RPMI8226 (cell line): ENCODE results near the gene TBC1D19.
"Not testable (repeated sequence)": the region's sequence is repeated elsewhere in the genome, so short reads cannot be mapped to it uniquely, and the experiment has no call there.

Experiments used
- DNase-seq: peaks from one replicate; pipeline ENCODE4 v3.0.0-alpha.2; 2015

TBC1D19 gene

DNA sequence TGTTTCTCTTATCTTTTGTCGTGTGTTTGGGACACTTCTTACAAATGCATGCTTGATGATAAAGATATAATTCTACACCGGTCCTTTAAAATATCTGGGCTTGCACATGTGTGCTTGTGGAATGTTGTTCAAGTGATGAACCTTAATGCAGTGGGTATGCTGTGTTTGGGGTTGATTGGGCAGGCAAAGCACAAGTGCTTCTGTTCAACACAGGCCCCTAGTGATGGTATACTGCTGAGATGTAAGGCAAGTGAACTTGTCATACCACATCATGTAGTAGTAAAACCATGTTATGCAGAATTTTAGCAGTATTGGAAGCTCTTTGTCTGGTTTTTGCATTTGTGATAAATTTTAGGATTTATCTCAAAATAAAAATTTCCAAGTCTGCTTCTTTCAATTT, 23.9 kb downstream of the TBC1D19 start:
- no peak for DNase-seq

DNA sequence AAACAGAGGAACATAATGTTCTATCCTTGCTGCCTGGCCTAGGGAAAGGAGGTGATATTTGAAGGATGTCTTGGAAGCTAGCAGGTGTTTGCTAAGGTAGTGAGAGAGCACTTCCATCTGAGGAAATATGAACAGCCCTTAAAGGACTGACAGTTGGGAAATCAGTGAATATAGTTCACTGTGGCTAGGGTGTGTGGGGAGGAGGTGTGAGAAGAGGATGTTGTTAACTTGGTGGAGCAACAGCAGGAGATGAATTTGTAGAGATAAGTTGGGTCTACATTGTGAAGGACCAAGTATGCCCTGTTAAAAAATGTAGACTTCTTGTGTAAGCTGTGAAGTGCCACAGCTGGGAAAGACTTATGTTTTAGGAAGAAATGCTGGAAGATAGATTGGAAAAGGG, 25.5 kb downstream of the TBC1D19 start:
- no peak for DNase-seq

- no peak for DNase-seq
These were observed 26.0 kb downstream of the TBC1D19 start for GRCh38 chr4:26609868-26610267.

- DNase-seq = no peak
These were observed 27.5 kb downstream of the TBC1D19 start for GRCh38 chr4:26611372-26611771.

DNA sequence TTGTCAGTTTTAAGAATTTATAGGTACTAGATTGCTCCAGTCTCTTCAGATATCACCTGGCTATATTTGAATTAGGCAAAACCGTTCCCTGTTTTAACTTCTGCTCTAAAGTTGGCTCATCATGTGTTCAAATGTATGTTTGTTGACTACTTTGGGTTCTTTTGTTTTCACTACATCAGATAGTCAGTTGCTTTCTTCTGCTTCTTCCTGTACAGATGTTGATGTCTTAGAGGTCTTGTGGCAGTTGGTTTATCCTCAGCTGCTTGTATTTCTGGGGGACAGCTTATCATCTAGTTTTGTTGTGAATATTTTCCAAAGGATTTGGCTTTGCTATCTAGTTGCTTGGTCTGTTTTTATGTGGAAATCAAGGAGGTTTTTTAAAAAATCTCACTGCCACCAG, 28.0 kb downstream of the TBC1D19 start:
- DNase-seq = no peak

GRCh38 chr4:26613237-26613636, 29.4 kb downstream of the TBC1D19 start:
- no peak for DNase-seq

DNA sequence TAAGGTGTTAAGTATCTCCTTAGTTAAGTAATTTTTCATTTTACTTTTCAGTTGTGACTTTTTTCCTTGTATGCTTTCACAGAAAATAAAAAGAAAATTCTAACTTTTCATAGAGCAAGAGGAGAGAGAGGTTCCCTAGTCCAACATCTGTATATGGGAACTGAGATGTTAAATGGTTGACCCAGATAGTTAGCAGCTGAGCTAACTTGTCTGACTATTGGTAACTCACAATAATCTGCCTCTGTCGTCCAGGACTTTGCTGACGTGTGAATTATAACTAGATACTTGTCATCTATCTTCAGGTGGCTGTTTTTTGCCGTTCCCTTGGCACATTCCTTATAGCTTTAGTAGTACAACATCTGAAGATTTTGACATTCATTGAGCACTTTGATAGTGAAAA, 29.9 kb downstream of the TBC1D19 start:
- DNase-seq = no peak

- no peak for DNase-seq
These were observed 35.9 kb downstream of the TBC1D19 start for GRCh38 chr4:26619784-26620183.

GRCh38 chr4:26621366-26621765, 37.5 kb downstream of the TBC1D19 start:
- DNase-seq = no peak

DNA sequence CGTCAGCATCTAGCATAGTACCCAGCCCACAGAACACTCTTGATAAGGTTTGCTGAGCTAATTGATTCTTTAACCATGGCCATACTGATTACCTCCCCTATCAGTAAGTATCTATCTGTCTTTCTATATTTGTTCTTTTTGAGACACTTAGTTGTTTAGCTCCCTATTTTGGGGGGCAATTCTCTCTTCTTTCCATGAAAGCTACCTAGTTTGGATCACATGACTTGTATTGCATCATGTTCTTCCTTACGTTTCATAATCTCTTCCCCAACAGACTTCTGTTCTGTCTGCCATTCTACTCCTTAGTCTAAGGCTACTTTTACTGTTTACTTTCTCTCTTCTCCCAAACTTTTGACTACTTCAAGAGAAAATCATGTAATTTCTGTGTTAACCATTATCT, 39.0 kb downstream of the TBC1D19 start:
- DNase-seq = no peak

DNA sequence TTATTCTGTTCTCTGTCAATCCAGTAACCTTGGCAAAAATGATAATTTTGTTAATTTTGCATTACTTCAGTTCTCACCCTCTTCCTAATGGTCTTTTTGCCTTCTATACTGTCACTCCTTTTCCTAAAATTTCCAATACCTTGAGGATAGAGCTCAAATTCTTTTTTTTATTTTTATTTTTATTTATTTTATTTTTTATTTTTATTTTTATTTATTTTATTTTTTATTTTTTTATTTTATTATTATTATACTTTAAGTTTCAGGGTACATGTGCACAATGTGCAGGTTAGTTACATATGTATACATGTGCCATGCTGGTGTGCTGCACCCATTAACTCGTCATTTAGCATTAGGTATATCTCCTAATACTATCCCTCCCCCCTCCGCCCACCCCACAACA, 42.8 kb downstream of the TBC1D19 start:
- DNase-seq = not testable (repeated sequence)

DNA sequence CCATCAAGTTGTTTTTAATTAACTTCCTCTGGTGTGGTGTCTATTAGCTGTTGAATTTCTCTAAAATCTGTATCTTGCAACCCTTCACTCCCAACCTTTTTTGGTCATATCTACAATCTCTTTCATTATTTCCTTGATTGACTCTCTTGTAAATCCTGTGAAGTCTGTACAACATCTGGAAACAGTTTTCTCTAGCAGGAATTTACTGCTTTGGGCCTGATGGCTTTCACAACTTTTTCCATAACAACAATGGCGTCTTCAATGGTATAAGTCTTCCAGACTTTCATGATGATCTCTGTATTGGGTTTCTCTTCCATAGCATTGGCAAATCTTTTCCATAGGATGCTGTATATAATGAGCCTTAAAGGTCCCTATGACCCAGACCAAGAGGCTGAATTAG, 49.0 kb downstream of the TBC1D19 start:
- no peak for DNase-seq

DNA sequence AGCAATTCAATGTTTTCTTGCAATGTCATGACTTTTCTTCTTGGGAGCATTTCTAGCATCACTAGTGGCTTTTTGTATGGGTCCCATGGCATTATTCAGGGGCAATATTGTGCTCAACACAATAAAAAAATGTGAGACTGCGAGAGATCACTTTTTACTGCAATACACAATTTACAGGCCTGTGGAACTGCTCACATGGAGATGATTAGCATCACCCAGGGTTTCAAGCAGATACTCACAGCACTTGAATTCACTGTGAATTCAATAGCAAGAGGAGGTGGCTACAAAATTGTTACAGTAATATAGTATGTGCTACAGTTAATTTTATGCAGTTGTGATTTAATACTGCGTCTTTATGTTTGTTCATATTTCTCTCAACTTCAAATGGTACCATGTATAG, 50.4 kb downstream of the TBC1D19 start:
- DNase-seq = no peak

DNA sequence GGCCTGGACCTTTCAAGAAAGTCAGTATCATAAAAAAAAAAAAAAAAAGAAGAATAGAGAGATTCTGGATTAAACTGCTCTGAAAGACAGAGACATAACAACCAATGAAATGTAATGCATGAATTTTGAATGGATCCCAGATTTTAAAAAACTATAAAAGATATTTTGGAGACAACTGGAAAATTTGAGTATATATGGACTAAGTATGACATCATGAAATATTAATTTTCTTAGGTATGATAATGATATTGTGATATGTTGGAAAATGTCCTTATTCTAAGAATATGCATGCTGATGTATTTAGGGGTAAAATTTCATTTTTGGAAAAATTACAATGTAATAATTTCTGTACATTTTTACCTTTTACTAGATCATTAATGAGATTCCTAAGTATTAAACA, 52.6 kb downstream of the TBC1D19 start:
- DNase-seq = no peak

DNA sequence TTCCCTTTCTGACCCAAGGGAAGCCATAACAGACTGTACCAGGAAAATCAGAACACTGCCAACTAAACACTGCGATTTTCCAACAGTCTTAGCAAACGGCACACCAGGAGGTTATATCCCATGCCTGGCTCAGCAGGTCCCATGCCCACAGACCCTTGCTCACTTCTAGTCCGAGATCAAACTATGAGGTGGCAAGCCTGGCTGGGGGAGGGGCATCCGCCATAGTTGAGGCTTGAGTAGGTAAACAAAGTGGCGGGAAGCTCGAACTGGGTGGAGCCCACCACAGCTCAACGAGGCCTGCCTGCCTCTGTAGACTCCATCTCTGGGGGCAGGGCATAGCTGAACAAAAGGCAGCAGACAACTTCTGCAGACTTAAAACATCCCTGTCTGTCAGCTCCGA, 56.8 kb downstream of the TBC1D19 start:
- DNase-seq = not testable (repeated sequence)

- no peak for DNase-seq
These were observed 63.8 kb downstream of the TBC1D19 start for GRCh38 chr4:26647523-26648224.

- no peak for DNase-seq
These were observed 64.4 kb downstream of the TBC1D19 start for GRCh38 chr4:26648260-26648659.

DNA sequence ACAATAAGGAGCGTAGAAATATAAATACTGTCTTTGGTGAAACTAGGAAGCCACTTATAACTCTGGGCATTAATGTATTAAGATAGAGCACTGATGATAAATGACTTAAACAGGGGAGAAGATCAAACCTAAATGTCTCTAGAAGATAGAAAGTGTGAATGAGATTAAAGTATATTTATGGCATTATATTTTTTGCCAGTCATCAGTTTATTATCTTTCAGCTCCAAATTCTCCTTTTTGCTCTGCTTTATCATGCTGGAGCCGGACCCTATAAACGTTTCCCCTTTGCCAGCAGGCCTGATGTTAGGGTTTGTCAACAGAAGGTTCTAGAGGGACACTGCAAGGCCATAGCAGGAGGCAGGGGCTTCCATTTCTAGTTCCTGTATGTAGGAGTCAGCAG, 76.4 kb downstream of the TBC1D19 start:
- no peak for DNase-seq

- no peak for DNase-seq
These were observed 80.0 kb downstream of the TBC1D19 start for GRCh38 chr4:26663888-26664287.

GRCh38 chr4:26670903-26671537, 87.1 kb downstream of the TBC1D19 start:
- DNase-seq = no peak

DNA sequence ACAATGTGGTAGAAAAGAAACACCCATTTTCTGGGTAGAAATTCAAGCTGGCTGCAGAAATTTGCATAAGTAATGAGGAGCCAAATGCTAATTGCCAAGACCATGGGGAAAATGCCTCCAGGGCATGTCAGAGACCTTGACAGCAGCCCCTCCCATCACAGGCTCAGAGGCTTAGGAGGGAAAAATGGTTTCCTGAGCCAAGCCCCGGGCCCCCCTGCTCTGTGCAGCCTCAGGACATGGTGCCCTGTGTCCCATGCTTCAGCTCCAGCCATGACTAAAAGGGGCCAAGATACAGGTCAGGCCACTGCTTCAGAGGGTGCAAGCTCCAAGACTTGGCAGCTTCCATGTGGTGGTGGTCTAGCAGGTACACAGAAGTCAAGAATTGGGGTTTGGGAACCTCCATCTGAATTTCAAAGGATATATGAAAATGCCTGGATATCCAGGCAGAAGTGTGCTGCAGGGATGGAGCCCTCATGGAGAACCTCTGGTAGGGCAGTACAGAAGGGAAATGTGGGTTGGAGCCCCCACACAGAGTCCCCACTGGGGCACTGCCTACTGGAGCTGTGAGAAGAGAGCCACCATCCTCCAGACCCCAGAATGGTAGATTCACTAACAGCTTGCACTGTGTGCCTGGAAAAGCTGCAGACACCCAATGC, 95.3 kb downstream of the TBC1D19 start:
- not testable (repeated sequence) for DNase-seq

- no peak for DNase-seq
These were observed 98.6 kb downstream of the TBC1D19 start for GRCh38 chr4:26682436-26682835.

DNA sequence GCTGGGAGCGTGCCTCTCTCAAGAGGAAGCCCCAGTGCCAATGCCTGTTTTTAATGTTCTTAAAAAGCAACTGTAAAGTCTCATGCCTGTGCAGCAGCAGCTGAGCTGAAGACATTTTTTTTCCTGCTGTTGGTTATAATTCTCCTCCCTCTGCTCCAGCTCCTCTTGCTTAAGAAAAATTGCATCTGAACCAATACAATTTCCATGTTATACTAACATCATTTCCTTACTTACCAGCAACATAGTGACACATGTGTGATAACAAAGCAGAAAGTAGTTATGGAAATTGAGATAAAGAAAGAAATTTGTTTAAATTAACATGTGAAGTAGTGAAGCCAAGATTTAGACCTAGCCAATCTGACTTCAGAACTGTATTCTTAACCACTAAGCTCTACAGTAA, 101.4 kb downstream of the TBC1D19 start:
- DNase-seq = no peak

- no peak for DNase-seq
These were observed 103.8 kb downstream of the TBC1D19 start for GRCh38 chr4:26687728-26688127.
